ENCODE results near the gene SSMEM1.

GRCh38 chr7:130254555-130254954 is 46.9 kb downstream of the SSMEM1 start:
- TF ChIP-seq CTCF (IDR thresholded peaks at IDR 0.05 in 4 of 5, conservative IDR thresholded peaks at IDR 0.05 in 1 of 5) (no peak), POLR2A (IDR thresholded peaks at IDR 0.05) (no peak)

Measured in gastrocnemius medialis (tissue), 4 donors.